IPS-18a (cell line): ENCODE measurements around the gene SPRTN.

Experiments
- H3K27ac ChIP-seq: one replicate; pipeline ENCODE4 v1.5.1; 2013; ENCODE audit warnings: low read length
- H3K27me3 ChIP-seq: one replicate; pipeline ENCODE4 v1.6.1; 2013; ENCODE audit warnings: mild to moderate bottlenecking, low read length; ENCODE audit not compliant: control insufficient read depth, insufficient read depth
- H3K36me3 ChIP-seq: one replicate; pipeline ENCODE4 v1.6.1; 2013; ENCODE audit warnings: low read depth, low read length; ENCODE audit not compliant: control insufficient read depth
- H3K4me1 ChIP-seq: one replicate; pipeline ENCODE4 v1.6.1; 2013; ENCODE audit warnings: low read depth, low read length; ENCODE audit not compliant: control insufficient read depth
- H3K4me3 ChIP-seq: one replicate; pipeline ENCODE4 v1.5.1; 2013; ENCODE audit warnings: low read length
- H3K9ac ChIP-seq: one replicate; pipeline ENCODE4 v1.6.1; 2013; ENCODE audit warnings: mild to moderate bottlenecking, low read length, moderate library complexity
- H3K9me3 ChIP-seq: one replicate; pipeline ENCODE4 v1.6.1; 2013; ENCODE audit warnings: low read depth, low read length; ENCODE audit not compliant: control insufficient read depth

Gene SPRTN

GRCh38 chr1:231338270-231339128 is at the start of gene SPRTN:
TSS of gene SPRTN (plus strand) at chr1:231338293. CDS start at chr1:231338384, 91 bp downstream.
- H3K9me3 ChIP-seq, result no peaks in the 10 kb centered on the region
- H3K36me3 ChIP-seq, result peaks cover 6% of the 10 kb centered on the region
- no peaks in the 10 kb centered on the region for H3K27me3 ChIP-seq
- H3K27ac ChIP-seq, result peak within 1 kb of the TSS; percentile 19
- H3K4me1 ChIP-seq, result peaks cover 16% of the 10 kb centered on the region
- H3K9ac ChIP-seq, result peak within 1 kb of the TSS; percentile 84
- peak within 1 kb of the TSS; percentile 93 for H3K4me3 ChIP-seq

- no peaks in the 10 kb centered on the region for H3K36me3 ChIP-seq
- H3K27me3 ChIP-seq, result no peaks in the 10 kb centered on the region
- no peak overlapping the region for H3K27ac ChIP-seq
- no peak overlapping the region for H3K4me3 ChIP-seq
- no peaks in the 10 kb centered on the region for H3K4me1 ChIP-seq
- no peak overlapping the region for H3K9ac ChIP-seq
- no peaks in the 10 kb centered on the region for H3K9me3 ChIP-seq
Observed at GRCh38 chr1:231295938-231296337, 42.2 kb upstream of the SPRTN start.

- Histone ChIP-seq H3K4me3 (no peak overlapping the region), H3K9ac (no peak overlapping the region), H3K36me3 (no peaks in the 10 kb centered on the region), H3K9me3 (no peaks in the 10 kb centered on the region), H3K4me1 (no peaks in the 10 kb centered on the region), H3K27me3 (no peaks in the 10 kb centered on the region), H3K27ac (no peak overlapping the region)
Observed at GRCh38 chr1:231301990-231302389, 36.1 kb upstream of the SPRTN start.

GRCh38 chr1:231310391-231310934 is 27.6 kb upstream of the SPRTN start:
- Histone ChIP-seq H3K9me3 (no peaks in the 10 kb centered on the region), H3K9ac (no peak overlapping the region), H3K36me3 (no peaks in the 10 kb centered on the region), H3K4me3 (no peak overlapping the region), H3K27me3 (no peaks in the 10 kb centered on the region), H3K4me1 (no peaks in the 10 kb centered on the region), H3K27ac (no peak overlapping the region)

GRCh38 chr1:231311720-231312431 is 26.2 kb upstream of the SPRTN start:
- Histone ChIP-seq H3K36me3 (no peaks in the 10 kb centered on the region), H3K27ac (no peak overlapping the region), H3K4me3 (no peak overlapping the region), H3K4me1 (no peaks in the 10 kb centered on the region), H3K9me3 (no peaks in the 10 kb centered on the region), H3K9ac (no peak overlapping the region), H3K27me3 (no peaks in the 10 kb centered on the region)

GRCh38 chr1:231312432-231312788 is 25.7 kb upstream of the SPRTN start:
- no peaks in the 10 kb centered on the region for H3K27me3 ChIP-seq
- H3K9me3 ChIP-seq, result no peaks in the 10 kb centered on the region
- H3K4me1 ChIP-seq, result no peaks in the 10 kb centered on the region
- no peak overlapping the region for H3K4me3 ChIP-seq
- no peak overlapping the region for H3K9ac ChIP-seq
- no peak overlapping the region for H3K27ac ChIP-seq
- H3K36me3 ChIP-seq, result no peaks in the 10 kb centered on the region

- Histone ChIP-seq H3K27me3 (no peaks in the 10 kb centered on the region), H3K9ac (no peak overlapping the region), H3K36me3 (no peaks in the 10 kb centered on the region), H3K4me3 (no peak overlapping the region), H3K9me3 (no peaks in the 10 kb centered on the region), H3K4me1 (no peaks in the 10 kb centered on the region), H3K27ac (no peak overlapping the region)
Observed at GRCh38 chr1:231313661-231314060, 24.4 kb upstream of the SPRTN start.

- H3K36me3 ChIP-seq, result no peaks in the 10 kb centered on the region
- H3K9me3 ChIP-seq, result no peaks in the 10 kb centered on the region
- H3K4me1 ChIP-seq, result no peaks in the 10 kb centered on the region
- H3K27me3 ChIP-seq, result no peaks in the 10 kb centered on the region
- H3K4me3 ChIP-seq, result no peak overlapping the region
- H3K27ac ChIP-seq, result no peak overlapping the region
- no peak overlapping the region for H3K9ac ChIP-seq
Observed at GRCh38 chr1:231315887-231316286, 22.2 kb upstream of the SPRTN start.

GRCh38 chr1:231317306-231318014 is 20.6 kb upstream of the SPRTN start:
- no peak overlapping the region for H3K27ac ChIP-seq
- no peaks in the 10 kb centered on the region for H3K4me1 ChIP-seq
- H3K9me3 ChIP-seq, result no peaks in the 10 kb centered on the region
- no peak overlapping the region for H3K4me3 ChIP-seq
- no peaks in the 10 kb centered on the region for H3K27me3 ChIP-seq
- no peaks in the 10 kb centered on the region for H3K36me3 ChIP-seq
- no peak overlapping the region for H3K9ac ChIP-seq

GRCh38 chr1:231318015-231318355 is 20.1 kb upstream of the SPRTN start:
- Histone ChIP-seq H3K9me3 (no peaks in the 10 kb centered on the region), H3K36me3 (no peaks in the 10 kb centered on the region), H3K27ac (no peak overlapping the region), H3K27me3 (no peaks in the 10 kb centered on the region), H3K9ac (no peak overlapping the region), H3K4me1 (no peaks in the 10 kb centered on the region), H3K4me3 (no peak overlapping the region)

- no peaks in the 10 kb centered on the region for H3K4me1 ChIP-seq
- H3K9me3 ChIP-seq, result no peaks in the 10 kb centered on the region
- no peak overlapping the region for H3K9ac ChIP-seq
- no peak overlapping the region for H3K4me3 ChIP-seq
- H3K36me3 ChIP-seq, result no peaks in the 10 kb centered on the region
- H3K27ac ChIP-seq, result no peak overlapping the region
- H3K27me3 ChIP-seq, result no peaks in the 10 kb centered on the region
Observed at GRCh38 chr1:231318568-231318967, 19.5 kb upstream of the SPRTN start.
